Stimulated activated CD4-positive, alpha-beta T cell treated with anti-CD3 and anti-CD28 coated beads, Interleukin-1b, Interleukin-23, amount 100 ng/mL, for 1 hour (primary cell): ENCODE measurements around the gene IGFBP4.
A peak's percentile ranks its signal among the peaks of the same experiment; 100 is the strongest.

ENCODE experiments used
- DNase-seq, 2 donors: peaks; one replicate each; pipeline ENCODE4 v3.0.0-alpha.2; 2020; ENCODE audit warnings: low read depth in 2 of 2

Gene IGFBP4

DNA sequence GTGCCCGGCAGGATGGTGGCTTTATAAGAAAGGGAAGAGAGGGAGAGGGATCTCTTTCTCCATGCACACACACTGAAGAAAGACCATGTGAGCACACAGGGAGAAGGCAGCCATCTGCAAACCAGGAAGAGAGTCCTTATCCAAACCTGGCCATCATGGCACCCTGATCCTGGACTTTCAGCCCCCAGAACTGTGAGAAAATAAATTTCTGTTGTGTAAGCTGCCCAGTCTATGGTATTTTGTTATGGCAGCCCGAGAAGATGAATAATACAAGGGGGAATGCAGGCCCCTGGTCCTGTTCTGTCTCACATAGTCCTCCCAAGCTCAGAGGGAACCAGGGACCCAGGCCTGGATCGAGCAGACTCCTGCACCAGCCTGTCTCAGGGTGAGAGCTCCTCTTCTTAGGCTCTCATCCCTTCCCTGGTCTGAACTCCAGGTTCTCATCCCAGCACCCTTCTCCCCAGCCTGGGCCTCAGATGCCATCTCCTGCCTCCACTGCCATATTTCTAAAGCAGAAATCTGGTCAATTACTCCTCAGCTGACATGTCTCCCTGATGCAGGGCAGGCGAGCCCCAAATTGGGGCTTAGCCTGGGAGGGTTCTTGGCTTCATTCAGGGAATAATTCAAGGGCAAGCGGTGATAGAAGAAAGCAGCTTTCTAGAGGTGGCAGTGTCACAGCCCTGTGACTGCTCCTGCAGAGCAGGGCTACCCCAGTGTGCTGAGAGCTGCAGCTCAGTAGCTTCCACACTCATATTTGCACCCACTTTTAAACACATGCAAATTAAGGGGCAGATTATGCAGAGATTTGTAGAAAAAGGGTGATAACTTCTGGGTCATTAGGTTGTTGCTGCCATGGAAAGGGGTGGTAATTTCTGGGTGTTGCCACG is 28.8 kb downstream of the IGFBP4 start:
- DNase-seq: no peak

DNA sequence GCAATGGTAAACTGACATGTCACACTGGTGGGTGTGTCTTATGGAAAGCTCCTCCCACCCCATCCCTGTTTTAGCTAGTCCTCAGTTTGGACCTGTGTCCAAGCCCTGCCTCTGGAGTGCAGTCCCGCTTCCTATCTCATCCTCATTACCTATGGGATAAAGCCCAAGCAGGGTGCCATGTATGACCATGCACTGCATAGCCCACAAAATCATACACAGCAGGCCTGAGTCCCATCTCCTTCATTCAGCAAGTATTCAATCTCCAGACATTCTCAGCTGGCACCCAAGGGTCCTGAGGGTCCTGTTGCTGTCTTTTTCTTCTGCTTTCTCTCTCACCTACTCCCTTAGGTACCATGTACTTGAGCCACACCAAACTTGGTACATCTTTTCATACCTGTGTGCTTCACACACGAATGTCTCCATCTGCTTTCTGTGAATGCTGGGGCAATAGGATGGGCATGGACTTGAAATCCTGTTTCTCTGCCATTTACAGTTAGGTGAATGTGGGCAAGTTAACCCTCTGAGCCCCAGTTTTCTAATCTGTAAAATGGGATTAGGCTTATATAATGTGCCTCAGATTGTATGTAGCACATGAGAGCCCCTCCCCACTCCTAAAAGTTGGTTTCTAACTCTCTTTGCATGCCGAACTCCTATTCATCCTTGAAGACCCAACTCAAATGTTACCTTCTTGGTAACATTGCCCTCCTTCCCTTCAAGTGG is 29.6 kb downstream of the IGFBP4 start:
- DNase-seq: no peak

- DNase-seq: no peak
Observed at GRCh38 chr17:40473573-40474365, 30.5 kb downstream of the IGFBP4 start.

GRCh38 chr17:40474419-40475002 is 31.3 kb downstream of the IGFBP4 start:
- no peak for DNase-seq

DNA sequence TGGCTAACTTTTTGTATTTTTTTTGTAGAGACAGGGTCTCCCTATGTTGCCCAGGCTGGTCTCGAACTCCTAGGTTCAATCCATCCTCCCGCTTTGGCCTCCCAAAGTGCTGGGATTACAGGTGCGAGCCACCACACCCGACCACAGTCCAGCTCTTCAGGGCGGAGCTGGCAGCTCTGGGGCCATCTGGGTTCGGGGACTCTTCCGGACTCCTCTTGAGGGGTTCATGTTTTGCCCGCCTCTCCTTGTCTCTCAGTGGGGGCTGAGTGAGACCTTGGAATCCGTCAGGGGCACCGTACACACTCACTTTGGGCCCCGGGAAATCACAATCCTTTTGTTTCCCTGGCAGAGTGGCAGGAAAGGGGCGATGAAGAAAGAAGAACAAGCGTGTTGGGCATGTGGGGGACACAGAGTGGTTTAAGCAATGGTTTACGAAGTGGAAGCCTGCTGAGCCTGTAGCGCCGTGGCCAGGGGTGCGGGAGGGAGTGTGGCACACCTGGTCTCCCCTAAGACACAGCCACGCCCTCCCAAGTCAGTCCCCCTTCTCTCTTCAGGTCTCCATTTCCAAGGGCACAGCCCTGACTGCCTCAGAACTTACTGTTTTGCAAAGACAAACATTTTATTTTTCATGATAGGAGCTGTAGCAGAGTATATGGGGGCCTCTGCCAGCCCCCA is 32.1 kb downstream of the IGFBP4 start:
- no peak for DNase-seq

DNA sequence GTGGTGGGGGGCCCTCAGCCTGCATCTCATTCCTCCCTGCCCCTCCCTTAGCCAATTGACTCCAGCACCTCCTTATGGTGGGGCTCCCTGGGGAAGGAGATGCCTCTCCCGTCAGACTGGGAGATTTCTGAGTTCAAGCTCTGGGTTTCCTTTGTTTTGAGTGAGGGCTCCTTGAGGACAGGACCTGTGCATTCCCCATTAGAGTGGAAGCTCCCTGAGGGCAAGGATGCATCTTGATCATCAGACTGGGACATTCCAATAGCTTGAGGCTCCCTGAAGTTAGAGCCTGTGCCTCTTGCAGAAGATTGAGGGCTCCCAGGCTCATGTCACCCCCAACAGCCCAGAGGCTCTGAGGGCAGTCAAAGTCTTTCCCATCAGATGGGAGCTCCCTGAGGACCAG is 34.5 kb downstream of the IGFBP4 start:
- DNase-seq: no peak

DNA sequence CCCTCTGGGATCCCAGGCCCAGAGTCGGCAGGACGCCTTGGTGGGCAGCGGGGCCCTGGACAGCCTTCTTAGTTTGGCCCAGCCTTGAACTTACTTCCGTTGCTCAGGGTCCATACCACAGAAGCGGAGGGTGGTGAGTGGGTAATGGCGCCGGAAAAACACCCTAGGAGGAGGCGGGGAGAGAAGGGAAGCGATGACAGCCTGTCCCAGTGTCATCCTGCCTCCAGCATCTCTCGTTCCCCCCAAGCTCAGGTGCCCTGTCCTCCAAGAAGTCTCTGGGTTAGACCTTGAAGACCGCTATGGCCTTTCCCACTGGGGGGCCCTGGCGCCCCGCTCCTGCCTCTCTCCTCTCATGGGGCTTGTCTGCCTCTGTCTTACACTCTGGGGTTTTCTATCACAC is 35.2 kb downstream of the IGFBP4 start:
- DNase-seq: no peak

GRCh38 chr17:40479754-40480480 is 36.7 kb downstream of the IGFBP4 start:
- DNase-seq: no peak

GRCh38 chr17:40480501-40481003 is 37.3 kb downstream of the IGFBP4 start:
- DNase-seq: peak; percentile 46 to 61

DNA sequence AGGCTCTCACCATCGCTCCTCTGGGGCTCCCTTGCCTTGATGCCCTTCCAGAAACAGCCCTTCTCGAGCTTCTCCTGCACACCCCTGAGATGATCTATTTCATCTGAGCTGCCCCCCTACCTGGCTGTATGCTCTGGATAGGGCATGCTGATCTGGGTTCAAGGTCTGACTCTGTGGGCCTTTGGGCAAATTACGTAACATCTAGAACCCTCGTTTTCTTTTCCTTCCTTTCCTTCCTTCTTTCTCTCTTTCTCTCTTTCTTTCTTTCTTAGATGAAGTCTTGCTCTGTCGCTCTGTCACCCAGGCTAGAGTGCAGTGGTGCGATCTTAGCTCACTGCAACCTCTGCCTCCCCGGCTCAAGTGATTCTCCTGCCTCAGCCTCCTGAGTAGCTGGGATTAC is 37.9 kb downstream of the IGFBP4 start:
- no peak for DNase-seq

DNA sequence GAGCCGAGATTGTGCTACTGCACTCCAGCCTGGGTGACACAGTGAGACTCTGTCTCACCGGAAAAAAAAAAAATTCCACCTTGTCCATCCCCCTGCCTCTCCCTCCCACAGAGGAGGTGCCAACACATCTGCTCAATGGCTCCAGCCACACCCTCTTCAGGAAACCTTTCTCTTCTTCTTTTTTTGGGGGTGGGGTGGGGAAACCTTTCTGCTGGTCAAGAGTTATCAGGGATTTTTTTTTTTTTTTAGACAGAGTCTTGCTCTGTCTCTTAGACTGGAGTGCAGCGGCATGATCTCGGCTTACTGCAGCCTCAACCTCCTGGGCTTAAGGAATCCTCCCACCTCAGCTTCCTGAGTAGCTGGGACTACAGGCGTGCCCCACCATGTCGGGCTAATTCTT is 39.5 kb downstream of the IGFBP4 start:
- DNase-seq: no peak

DNA sequence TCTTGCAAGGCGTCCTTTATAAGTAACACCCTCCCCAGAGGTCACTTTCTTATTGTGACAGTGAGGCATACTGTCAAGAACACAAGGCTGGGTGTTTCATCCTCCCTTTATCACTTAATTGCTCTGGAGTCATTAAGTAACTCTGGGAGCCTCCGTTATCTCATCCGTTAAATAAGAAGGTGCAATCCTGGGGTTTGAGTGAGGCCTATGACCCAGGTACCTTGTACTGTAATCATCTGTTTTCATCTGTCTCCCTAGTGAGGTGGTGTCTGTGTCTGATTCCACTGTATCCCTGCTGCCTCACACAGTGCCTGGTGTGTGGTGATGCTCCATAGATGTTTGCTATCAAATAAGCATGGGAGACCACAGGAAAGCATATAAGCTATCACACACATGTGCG is 40.4 kb downstream of the IGFBP4 start:
- no peak for DNase-seq

- no peak for DNase-seq
Observed at GRCh38 chr17:40484285-40484972, 41.2 kb downstream of the IGFBP4 start.

DNA sequence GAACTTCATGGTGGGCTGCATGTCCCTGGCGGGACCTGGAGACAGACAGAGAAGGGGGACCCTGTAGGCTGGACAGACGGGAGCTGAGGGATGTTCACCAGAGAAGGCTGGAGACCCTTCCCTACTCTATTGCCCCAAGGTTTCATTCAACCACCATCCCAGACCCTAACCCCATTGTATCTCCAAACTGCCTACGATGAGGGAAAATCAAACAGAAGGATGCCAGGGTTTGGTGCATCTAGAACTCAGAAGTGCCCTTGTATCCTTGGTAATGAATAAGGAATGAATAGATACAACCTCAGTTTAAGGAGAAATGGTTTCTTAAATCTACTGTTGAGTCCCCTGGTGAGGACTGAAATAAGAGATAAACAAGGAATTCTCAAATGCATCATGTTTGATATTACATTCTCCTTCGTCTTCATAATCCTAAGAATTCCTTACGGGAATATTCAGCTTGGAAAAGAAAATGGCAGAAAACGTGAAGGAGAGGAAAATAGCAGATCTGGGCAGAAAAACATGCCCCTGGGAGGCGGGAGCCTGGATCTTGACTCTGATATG is 41.8 kb downstream of the IGFBP4 start:
- DNase-seq: no peak

DNA sequence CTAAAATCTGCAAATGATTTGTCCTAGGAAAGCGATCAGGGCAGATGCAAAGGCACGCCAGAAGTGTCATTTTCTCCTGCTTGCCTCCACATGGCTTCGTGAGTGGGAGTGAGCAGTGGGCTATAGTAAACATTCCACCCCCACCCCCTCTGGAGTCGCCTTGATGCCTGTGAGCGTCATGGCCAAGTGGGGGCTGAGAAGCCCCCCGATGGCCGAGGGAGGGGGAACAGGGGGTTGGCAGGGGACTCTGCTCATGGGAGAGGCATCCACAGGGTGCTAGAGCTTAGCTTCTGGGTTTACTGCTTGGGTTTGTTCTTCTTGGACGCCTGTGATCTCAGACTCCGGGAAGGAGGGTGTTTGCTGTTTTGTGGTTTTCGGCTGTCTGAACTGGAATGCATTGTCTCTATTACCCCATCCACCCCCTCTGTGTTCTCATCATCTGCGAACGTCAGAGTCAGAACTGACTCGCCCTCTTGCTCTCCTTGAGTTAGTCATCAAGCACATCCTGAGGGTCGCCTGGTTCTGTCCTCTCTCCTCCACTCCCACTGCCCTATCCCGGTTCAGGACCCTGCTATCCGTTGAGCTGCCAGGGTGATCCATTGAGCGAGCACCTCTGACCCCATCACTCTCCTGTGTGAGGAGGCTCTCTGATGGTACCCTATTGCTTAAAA is 42.7 kb downstream of the IGFBP4 start:
- DNase-seq: no peak

DNA sequence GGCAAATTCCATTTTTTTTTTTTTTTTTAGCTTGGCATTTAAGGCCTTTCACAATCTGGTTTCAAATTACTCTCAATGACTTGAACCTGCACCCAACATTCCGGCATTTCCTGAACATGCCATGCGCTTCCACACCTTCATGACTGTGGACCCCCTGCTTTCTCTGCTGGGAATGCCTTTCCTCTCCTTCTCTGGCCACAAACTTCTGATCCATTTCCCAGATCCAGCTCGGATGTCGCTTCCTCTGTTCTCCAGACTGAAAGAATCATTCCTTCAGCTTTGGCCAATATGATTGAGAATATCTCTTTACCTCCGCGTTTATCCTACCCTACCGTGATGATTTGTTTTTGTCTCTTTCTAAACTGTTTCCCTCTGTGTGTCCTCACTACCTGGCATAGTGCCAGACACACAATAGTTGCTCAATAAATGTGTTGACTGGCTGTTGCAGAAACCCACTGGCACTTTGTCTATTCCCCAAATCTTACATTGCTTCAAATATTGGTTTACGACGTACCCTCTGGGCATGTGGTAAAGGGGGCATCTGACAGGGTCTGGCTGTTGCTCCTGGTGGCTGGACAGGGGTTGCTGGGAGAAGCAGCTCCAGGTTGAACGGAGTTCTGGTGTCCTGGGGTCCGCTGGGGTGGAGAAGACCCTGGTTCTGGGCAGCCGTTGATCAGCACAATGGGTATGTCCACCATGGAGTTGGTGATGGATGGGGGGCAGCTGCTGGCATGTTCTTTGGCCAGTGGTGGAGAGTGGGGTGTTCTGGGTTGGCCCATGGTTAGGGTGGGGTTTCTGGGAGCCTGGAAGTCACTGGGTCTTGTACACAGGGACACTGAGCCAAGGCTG is 43.5 kb downstream of the IGFBP4 start:
- no peak for DNase-seq

- no peak for DNase-seq
Observed at GRCh38 chr17:40487371-40488020, 44.2 kb downstream of the IGFBP4 start.
